ENCODE results near the gene DCUN1D2. TPM values are rescaled to one million over a fixed set of nuclear protein-coding genes. Genes with fewer than 3 reads are reported as not detected.

Gene DCUN1D2
- polyA plus RNA-seq, 1 experiment: 11.0 TPM

DNA sequence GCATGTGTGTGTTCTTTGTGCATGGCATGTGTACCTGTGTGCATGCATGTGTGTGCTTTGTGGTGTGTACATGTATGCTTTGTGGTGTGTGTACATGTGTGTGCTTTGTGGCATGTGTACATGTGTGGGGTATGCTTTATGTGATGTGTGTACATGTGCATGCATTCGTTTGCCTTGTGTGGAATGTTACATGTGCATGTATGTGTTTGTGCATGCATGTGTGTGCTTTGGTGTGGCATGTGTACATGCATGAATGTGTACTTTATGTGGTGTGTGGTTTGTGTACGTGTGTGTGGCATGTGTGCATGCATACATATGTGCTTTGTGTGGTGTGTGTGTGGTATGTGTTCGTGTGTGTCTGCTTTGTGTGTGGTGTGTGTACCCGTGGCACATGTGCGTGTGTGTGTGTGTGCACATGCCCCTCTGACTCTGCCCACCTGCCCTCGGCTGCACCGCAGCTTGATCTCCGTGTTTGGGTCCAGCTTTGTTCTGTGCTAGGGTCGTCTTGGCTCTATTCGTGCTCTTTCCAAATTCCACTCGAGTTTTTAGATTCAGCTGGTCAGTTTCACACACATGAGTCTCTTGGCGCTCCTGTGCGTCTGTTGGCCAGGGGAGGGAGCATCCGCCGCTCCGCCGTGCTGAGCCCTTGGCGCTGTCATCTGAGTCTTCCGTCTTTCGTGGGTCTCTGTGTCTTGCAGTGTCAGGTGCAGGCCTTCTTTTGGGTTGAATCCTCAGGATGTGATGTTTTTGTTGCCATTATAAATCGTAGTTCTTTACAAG lies 47.6 kb upstream of the DCUN1D2 start:
- no peaks in the 10 kb centered on the region for H3K27me3 ChIP-seq (ENCODE audit: control insufficient read depth, insufficient read depth, low read length)
- POLR2A ChIA-PET: no interaction called here
- TF ChIP-seq, protein P1, sequence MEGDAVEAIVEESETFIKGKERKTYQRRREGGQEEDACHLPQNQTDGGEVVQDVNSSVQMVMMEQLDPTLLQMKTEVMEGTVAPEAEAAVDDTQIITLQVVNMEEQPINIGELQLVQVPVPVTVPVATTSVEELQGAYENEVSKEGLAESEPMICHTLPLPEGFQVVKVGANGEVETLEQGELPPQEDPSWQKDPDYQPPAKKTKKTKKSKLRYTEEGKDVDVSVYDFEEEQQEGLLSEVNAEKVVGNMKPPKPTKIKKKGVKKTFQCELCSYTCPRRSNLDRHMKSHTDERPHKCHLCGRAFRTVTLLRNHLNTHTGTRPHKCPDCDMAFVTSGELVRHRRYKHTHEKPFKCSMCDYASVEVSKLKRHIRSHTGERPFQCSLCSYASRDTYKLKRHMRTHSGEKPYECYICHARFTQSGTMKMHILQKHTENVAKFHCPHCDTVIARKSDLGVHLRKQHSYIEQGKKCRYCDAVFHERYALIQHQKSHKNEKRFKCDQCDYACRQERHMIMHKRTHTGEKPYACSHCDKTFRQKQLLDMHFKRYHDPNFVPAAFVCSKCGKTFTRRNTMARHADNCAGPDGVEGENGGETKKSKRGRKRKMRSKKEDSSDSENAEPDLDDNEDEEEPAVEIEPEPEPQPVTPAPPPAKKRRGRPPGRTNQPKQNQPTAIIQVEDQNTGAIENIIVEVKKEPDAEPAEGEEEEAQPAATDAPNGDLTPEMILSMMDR (IDR thresholded peaks at IDR 0.05; ENCODE audit: low read depth, low read length): no peak
- H3K9me3 ChIP-seq (ENCODE audit: control insufficient read depth, insufficient read depth, low read length): peaks cover 13% of the 10 kb centered on the region
- CTCF ChIA-PET: no interaction called here
- DNase-seq (ENCODE audit: low read depth, low spot score): no peak
- H3K27ac ChIP-seq (ENCODE audit: low read depth, low read length): no peak overlapping the region
- H3K4me3 ChIP-seq (ENCODE audit: low read depth, low read length): no peak overlapping the region

DNA sequence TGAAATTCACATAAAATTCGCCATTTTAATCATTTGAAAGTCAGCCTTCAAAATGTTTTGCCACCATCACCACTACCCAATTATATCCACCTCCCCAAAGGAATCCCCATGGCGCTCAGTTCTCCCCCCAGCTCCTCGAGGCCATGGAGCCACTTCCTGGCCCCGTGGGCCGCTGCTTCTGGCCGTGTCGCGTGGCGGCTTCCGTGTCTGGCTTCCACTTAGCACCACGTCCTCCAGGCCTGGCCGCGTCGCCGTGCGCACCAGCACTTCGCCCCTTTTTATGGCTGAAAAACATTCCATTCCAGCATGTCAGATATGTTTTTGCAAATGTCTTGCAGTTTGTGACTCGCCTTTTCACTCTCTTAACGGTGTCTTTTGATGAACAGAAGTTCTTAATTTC lies 46.7 kb upstream of the DCUN1D2 start:
- ChIA-PET POLR2A (no interaction called here), CTCF (interaction anchor here (0.7 kb wide), 1 partner anchor 25 kb away, joined by 4 read pairs; no protein-coding TSS in a partner anchor)
- peaks cover 9% of the 10 kb centered on the region for H3K9me3 ChIP-seq (ENCODE audit: control insufficient read depth, insufficient read depth, low read length)
- H3K27me3 ChIP-seq (ENCODE audit: control insufficient read depth, insufficient read depth, low read length): no peaks in the 10 kb centered on the region
- H3K4me3 ChIP-seq (ENCODE audit: low read depth, low read length): no peak overlapping the region
- TF ChIP-seq, protein P1 (IDR thresholded peaks at IDR 0.05; ENCODE audit: low read depth, low read length): no peak
- H3K27ac ChIP-seq (ENCODE audit: low read depth, low read length): no peak overlapping the region
- DNase-seq (ENCODE audit: low read depth, low spot score): no peak

DNA sequence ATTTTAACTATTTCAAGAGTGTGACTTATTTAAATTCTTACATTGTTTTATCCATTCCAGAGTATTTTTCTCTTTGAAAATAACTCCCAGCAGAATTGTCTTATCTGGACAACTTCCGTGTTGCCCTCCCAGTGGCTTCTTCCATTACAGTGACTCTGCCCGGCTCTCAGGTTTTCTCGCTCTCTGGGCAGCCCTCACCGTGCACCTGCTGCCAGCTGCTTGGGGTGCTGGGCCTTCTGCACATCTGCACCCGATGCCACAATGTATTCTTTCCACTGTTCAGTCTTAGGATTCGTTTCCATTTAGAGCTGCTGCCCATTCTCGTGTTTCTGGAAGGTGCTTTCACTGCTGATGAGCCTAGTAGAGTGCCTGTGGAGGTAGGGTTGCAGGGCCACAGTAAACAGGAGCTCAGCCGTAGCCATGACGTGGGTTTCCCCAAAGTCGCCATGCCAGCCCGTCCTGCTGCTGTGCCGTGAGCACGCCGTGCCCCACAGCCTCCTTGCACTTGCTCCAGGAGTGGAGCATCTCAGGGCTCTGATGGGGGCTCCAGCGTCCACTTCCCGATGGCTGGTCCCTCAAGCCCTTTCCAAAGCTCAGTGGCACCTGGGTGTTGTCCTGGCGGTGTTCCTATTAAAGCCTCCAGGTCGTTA lies 46.1 kb upstream of the DCUN1D2 start:
- ChIA-PET CTCF (interaction anchor here (0.7 kb wide), 1 partner anchor 26 kb away, joined by 4 read pairs; no protein-coding TSS in a partner anchor), POLR2A (interaction anchor here (0.7 kb wide), 1 partner anchor 40 kb away, joined by 3 read pairs; no protein-coding TSS in a partner anchor)
- peaks cover 8% of the 10 kb centered on the region for H3K9me3 ChIP-seq (ENCODE audit: control insufficient read depth, insufficient read depth, low read length)
- no peaks in the 10 kb centered on the region for H3K27me3 ChIP-seq (ENCODE audit: control insufficient read depth, insufficient read depth, low read length)
- no peak overlapping the region for H3K27ac ChIP-seq (ENCODE audit: low read depth, low read length)
- no peak overlapping the region for H3K4me3 ChIP-seq (ENCODE audit: low read depth, low read length)
- DNase-seq (ENCODE audit: low read depth, low spot score): no peak
- TF ChIP-seq, protein P1 (IDR thresholded peaks at IDR 0.05; ENCODE audit: low read depth, low read length): no peak

DNA sequence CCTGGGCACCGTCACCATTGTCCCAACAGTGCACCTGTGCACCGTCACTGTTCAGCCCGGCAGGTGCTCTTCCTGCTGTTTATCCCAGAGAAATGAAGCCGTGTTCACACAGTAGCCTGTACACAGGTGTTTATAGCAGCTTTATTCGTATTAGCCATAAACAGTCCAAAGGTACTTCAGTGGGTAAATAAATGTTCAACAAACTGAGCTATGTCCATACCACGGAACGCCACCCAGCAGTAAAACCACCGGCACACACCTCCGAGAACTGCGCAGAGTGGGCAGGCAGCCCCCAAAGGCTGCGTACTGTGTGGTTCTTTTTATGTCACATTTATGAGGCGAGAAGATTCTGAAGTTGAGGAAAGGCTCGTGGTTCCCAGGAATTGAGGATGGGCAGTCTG lies 44.9 kb upstream of the DCUN1D2 start:
- H3K9me3 ChIP-seq (ENCODE audit: control insufficient read depth, insufficient read depth, low read length): no peaks in the 10 kb centered on the region; the same call in 1 of the 2 replicates
- CTCF ChIA-PET: interaction anchor here (1.0 kb wide), 1 partner anchor 27 kb away, joined by 5 read pairs; no protein-coding TSS in a partner anchor
- DNase-seq (ENCODE audit: low read depth, low spot score): no peak
- TF ChIP-seq, protein P1 (IDR thresholded peaks at IDR 0.05; ENCODE audit: low read depth, low read length): no peak
- no peak overlapping the region for H3K27ac ChIP-seq (ENCODE audit: low read depth, low read length)
- no peak overlapping the region for H3K4me3 ChIP-seq (ENCODE audit: low read depth, low read length)
- no peaks in the 10 kb centered on the region for H3K27me3 ChIP-seq (ENCODE audit: control insufficient read depth, insufficient read depth, low read length)
- POLR2A ChIA-PET: no interaction called here
